DOHH2 (cell line): ENCODE data around the gene GNPNAT1.

Experiments used
- H3F3A ChIP-seq: fragments of 200-600 bp; sonication (generic), shearing (Covaris generic); 2 replicates; pipeline ENCODE4 v1.6.0; 2016; ENCODE audit warnings: antibody characterized with exemption, mild to moderate bottlenecking; ENCODE audit not compliant: control insufficient read depth, insufficient read depth
- H3K27ac ChIP-seq: fragments of 200-600 bp; sonication (generic); 2 replicates; pipeline ENCODE4 v1.5.1; 2014; ENCODE audit warnings: low read depth, mild to moderate bottlenecking, low read length, moderate library complexity
- H3K27me3 ChIP-seq: fragments of 200-600 bp; sonication (generic); 2 replicates; pipeline ENCODE4 v1.6.1; 2014; ENCODE audit warnings: mild to moderate bottlenecking, low read length, mixed read lengths; ENCODE audit not compliant: control insufficient read depth
- H3K36me3 ChIP-seq: fragments of 200-600 bp; sonication (generic); 2 replicates; pipeline ENCODE4 v1.6.1; 2014; ENCODE audit warnings: mild to moderate bottlenecking, low read length, moderate library complexity, mixed read lengths; ENCODE audit not compliant: control insufficient read depth
- H3K4me1 ChIP-seq: fragments of 200-600 bp; sonication (generic); 2 replicates; pipeline ENCODE4 v1.6.1; 2014; ENCODE audit warnings: mild to moderate bottlenecking, low read length, mixed read lengths; ENCODE audit not compliant: control insufficient read depth
- H3K4me2 ChIP-seq: fragments of 200-600 bp; sonication (generic); 2 replicates; pipeline ENCODE4 v1.6.0; 2014; ENCODE audit warnings: mild to moderate bottlenecking, low read length, moderate library complexity
- H3K4me3 ChIP-seq: fragments of 200-600 bp; sonication (generic); 2 replicates; pipeline ENCODE4 v1.5.1; 2014; ENCODE audit warnings: mild to moderate bottlenecking, low read length, mixed read lengths
- H3K79me2 ChIP-seq: fragments of 200-600 bp; sonication (generic); 2 replicates; pipeline ENCODE4 v1.6.1; 2014; ENCODE audit warnings: mild to moderate bottlenecking, low read length, mixed read lengths; ENCODE audit not compliant: control insufficient read depth
- H3K9me2 ChIP-seq: fragments of 200-600 bp; sonication (generic); replicated peaks from 2 replicates; pipeline ENCODE4 v1.6.1; 2014; ENCODE audit warnings: mild to moderate bottlenecking, low read length, mixed read lengths; ENCODE audit not compliant: control insufficient read depth
- H3K9me3 ChIP-seq: fragments of 200-600 bp; sonication (generic); 2 replicates; pipeline ENCODE4 v1.6.1; 2014; ENCODE audit warnings: antibody characterized with exemption, low read length, mixed read lengths; ENCODE audit not compliant: control insufficient read depth, insufficient read depth
- H4K20me1 ChIP-seq: fragments of 200-600 bp; sonication (generic); 2 replicates; pipeline ENCODE4 v1.6.0; 2014; ENCODE audit warnings: low read depth, mild to moderate bottlenecking, antibody characterized with exemption, low read length, moderate library complexity; ENCODE audit not compliant: control insufficient read depth, insufficient read depth
- EZH2phosphoT487 ChIP-seq: fragments of 200-600 bp; sonication (generic); IDR thresholded peaks from 2 replicates; pipeline ENCODE4 v1.6.1; 2017; ENCODE audit warnings: borderline replicate concordance, mild to moderate bottlenecking, antibody characterized with exemption, low read length, moderate library complexity, mixed read lengths
- TF ChIP-seq, protein P1 (sequence below): fragments of 200-600 bp; sonication (generic); IDR thresholded peaks from one replicate; pipeline ENCODE4 v1.5.1; 2014; ENCODE audit warnings: antibody characterized with exemption, mild to moderate bottlenecking, low read depth, low read length; ENCODE audit not compliant: poor library complexity, severe bottlenecking

GNPNAT1 gene

GRCh38 chr14:52783206-52783605 is 8.2 kb downstream of the GNPNAT1 start:
- H3K79me2 ChIP-seq, result peaks cover 16% of the 10 kb centered on the region
- H3K27me3 ChIP-seq, result no peaks in the 10 kb centered on the region
- no peaks in the 10 kb centered on the region for H3K9me3 ChIP-seq
- TF ChIP-seq, protein P1, sequence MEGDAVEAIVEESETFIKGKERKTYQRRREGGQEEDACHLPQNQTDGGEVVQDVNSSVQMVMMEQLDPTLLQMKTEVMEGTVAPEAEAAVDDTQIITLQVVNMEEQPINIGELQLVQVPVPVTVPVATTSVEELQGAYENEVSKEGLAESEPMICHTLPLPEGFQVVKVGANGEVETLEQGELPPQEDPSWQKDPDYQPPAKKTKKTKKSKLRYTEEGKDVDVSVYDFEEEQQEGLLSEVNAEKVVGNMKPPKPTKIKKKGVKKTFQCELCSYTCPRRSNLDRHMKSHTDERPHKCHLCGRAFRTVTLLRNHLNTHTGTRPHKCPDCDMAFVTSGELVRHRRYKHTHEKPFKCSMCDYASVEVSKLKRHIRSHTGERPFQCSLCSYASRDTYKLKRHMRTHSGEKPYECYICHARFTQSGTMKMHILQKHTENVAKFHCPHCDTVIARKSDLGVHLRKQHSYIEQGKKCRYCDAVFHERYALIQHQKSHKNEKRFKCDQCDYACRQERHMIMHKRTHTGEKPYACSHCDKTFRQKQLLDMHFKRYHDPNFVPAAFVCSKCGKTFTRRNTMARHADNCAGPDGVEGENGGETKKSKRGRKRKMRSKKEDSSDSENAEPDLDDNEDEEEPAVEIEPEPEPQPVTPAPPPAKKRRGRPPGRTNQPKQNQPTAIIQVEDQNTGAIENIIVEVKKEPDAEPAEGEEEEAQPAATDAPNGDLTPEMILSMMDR, result no peak
- TF ChIP-seq EZH2phosphoT487, result no peak
- peaks cover 26% of the 10 kb centered on the region for H3K36me3 ChIP-seq
- H3K27ac ChIP-seq, result no peak overlapping the region
- H4K20me1 ChIP-seq, result no peaks in the 10 kb centered on the region
- peaks cover 3% of the 10 kb centered on the region; the same call in 1 of the 2 replicates for H3F3A ChIP-seq
- no peaks in the 10 kb centered on the region for H3K9me2 ChIP-seq
- no peak overlapping the region for H3K4me3 ChIP-seq
- H3K4me2 ChIP-seq, result no peak overlapping the region
- H3K4me1 ChIP-seq, result no peaks in the 10 kb centered on the region

- H3F3A ChIP-seq, result no peaks in the 10 kb centered on the region; the same call in 1 of the 2 replicates
- TF ChIP-seq EZH2phosphoT487, result no peak
- TF ChIP-seq, protein P1, result no peak
These were observed 9.8 kb downstream of the GNPNAT1 start for GRCh38 chr14:52781629-52782028.

DNA sequence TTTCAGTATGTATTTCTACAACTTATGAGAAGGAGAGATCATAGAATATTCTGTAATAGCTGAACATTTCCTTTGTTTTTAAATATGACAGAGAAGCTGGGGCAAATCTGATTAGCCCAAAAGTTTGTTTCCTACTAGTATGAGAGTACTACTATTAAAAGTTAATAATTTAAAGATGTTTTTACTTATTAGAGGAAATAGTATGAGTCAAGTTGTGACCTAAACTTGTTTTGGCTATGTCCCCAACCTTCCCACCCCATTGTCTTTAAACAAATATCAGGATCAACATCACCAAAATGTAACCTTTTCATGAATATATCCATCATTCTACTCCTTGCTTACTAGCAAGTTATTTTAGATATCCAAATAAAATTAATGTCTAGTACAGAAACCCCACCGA is 10.5 kb downstream of the GNPNAT1 start:
- Histone ChIP-seq H3F3A (no peaks in the 10 kb centered on the region; the same call in 1 of the 2 replicates), H3K79me2 (no peaks in the 10 kb centered on the region), H3K36me3 (peaks cover 42% of the 10 kb centered on the region), H3K27ac (no peak overlapping the region), H3K4me1 (no peaks in the 10 kb centered on the region), H4K20me1 (no peaks in the 10 kb centered on the region), H3K9me3 (no peaks in the 10 kb centered on the region), H3K9me2 (no peaks in the 10 kb centered on the region), H3K27me3 (no peaks in the 10 kb centered on the region), H3K4me3 (no peak overlapping the region), H3K4me2 (no peak overlapping the region)
- TF ChIP-seq, protein P1, result no peak
- TF ChIP-seq EZH2phosphoT487, result no peak

More at GRCh38 chr14:52781629-52782028, 9.8 kb downstream of the GNPNAT1 start:
- no peaks in the 10 kb centered on the region for H3K27me3 ChIP-seq
- H3K4me3 ChIP-seq, result no peak overlapping the region
- H3K36me3 ChIP-seq, result peaks cover 38% of the 10 kb centered on the region
- no peaks in the 10 kb centered on the region for H4K20me1 ChIP-seq
- no peaks in the 10 kb centered on the region for H3K9me3 ChIP-seq
- H3K27ac ChIP-seq, result no peak overlapping the region
- H3K9me2 ChIP-seq, result no peaks in the 10 kb centered on the region
- no peaks in the 10 kb centered on the region for H3K4me1 ChIP-seq
- H3K79me2 ChIP-seq, result 0 out of 2 replicates have a peak, but pooled peaks cover 6% of the 10 kb centered on the region
- H3K4me2 ChIP-seq, result no peak overlapping the region

DNA sequence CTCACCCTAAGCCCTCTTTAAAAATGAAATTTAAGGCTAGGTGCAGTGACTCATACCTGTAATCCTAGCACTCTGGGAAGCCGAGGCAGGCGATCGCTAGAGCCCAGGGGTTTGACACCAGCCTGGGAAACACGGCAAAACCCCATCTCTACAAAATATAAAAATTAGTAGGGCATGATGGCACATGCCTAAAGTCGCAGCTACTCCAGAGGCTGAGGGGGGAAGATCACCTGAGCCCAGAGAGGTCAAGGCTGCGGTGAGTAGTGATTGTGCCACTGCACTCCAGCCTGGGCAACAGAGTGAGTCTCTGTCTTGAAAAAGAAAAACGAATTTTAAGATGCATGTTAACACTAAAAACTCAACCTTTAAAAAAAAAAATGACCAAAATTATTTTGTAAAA is 12.7 kb downstream of the GNPNAT1 start:
- Histone ChIP-seq H3K27ac (no peak overlapping the region), H4K20me1 (no peaks in the 10 kb centered on the region; the same call in 1 of the 2 replicates), H3F3A (no peaks in the 10 kb centered on the region; the same call in 1 of the 2 replicates), H3K4me1 (no peaks in the 10 kb centered on the region), H3K27me3 (no peaks in the 10 kb centered on the region), H3K79me2 (no peaks in the 10 kb centered on the region), H3K4me2 (no peak overlapping the region), H3K9me3 (no peaks in the 10 kb centered on the region), H3K9me2 (no peaks in the 10 kb centered on the region), H3K36me3 (peaks cover 54% of the 10 kb centered on the region), H3K4me3 (no peak overlapping the region)
- no peak for TF ChIP-seq EZH2phosphoT487
- TF ChIP-seq, protein P1, result no peak
